ENCODE measurements around the gene FAM219A. TPM values are rescaled to one million over a fixed set of nuclear protein-coding genes. Genes with fewer than 3 reads are reported as not detected.
"Not testable (repeated sequence)": the region's sequence is repeated elsewhere in the genome, so short reads cannot be mapped to it uniquely, and the experiment has no call there.

The FAM219A gene
- total RNA-seq, 4 donors from 2014 or later: 12.6 to 19.7 (median 13.5) TPM

- intact Hi-C loops (cut with DNase I; ENCODE audit: low total_unique reads): no loop called here
- no peak overlapping the region for H3K4me3 ChIP-seq (ENCODE audit: low read depth, poor library complexity, severe bottlenecking)
- DNase-seq (ENCODE audit: low spot score in 2 of 2): peak in 1 of 2 donors; percentile 31
- WGBS, 2 donors: 93 to 94% methylated on average over 2 of the region's 2 CpGs
- TF ChIP-seq POLR2A (IDR thresholded peaks at IDR 0.05) (no peak), CTCF (IDR thresholded peaks at IDR 0.05) (no peak)
Observed at GRCh38 chr9:34366365-34366764, 92.0 kb downstream of the FAM219A start.

- 54 to 74% methylated on average over 2 of the region's 2 CpGs for WGBS, 2 donors
- intact Hi-C loops (cut with DNase I; ENCODE audit: low total_unique reads): no loop called here
- TF ChIP-seq CTCF (IDR thresholded peaks at IDR 0.05) (no peak), POLR2A (IDR thresholded peaks at IDR 0.05) (no peak)
- DNase-seq (ENCODE audit: low spot score in 2 of 2): no peak
- no peak overlapping the region for H3K4me3 ChIP-seq (ENCODE audit: low read depth, poor library complexity, severe bottlenecking)
Observed at GRCh38 chr9:34365282-34365681, 93.1 kb downstream of the FAM219A start.

GRCh38 chr9:34363619-34364351 lies 94.6 kb downstream of the FAM219A start:
- WGBS, 2 donors: 68 to 72% methylated on average over 13 of the region's 13 CpGs
- intact Hi-C loops (cut with DNase I; ENCODE audit: low total_unique reads): no loop called here
- H3K4me3 ChIP-seq (ENCODE audit: low read depth, poor library complexity, severe bottlenecking): no peak overlapping the region
- DNase-seq (ENCODE audit: low spot score in 2 of 2): peak in 1 of 2 donors; percentile 61
- TF ChIP-seq POLR2A (IDR thresholded peaks at IDR 0.05) (no peak), CTCF (IDR thresholded peaks at IDR 0.05) (no peak)

- TF ChIP-seq POLR2A (IDR thresholded peaks at IDR 0.05) (no peak), CTCF (IDR thresholded peaks at IDR 0.05) (no peak)
- 92 to 95% methylated on average over 4 of the region's 4 CpGs for WGBS, 2 donors
- peak in 1 of 2 donors; percentile 61 for DNase-seq (ENCODE audit: low spot score in 2 of 2)
- intact Hi-C loops (cut with DNase I; ENCODE audit: low total_unique reads): no loop called here
- H3K4me3 ChIP-seq (ENCODE audit: low read depth, poor library complexity, severe bottlenecking): no peak overlapping the region
Observed at GRCh38 chr9:34362614-34363214, 95.7 kb downstream of the FAM219A start.

- DNase-seq (ENCODE audit: low spot score in 2 of 2): peak in 1 of 2 donors; percentile 17
- 85 to 100% methylated on average over 1 of the region's 1 CpG for WGBS, 2 donors
- H3K4me3 ChIP-seq (ENCODE audit: low read depth, poor library complexity, severe bottlenecking); intact Hi-C loops (cut with DNase I; ENCODE audit: low total_unique reads): not testable (repeated sequence)
Observed at GRCh38 chr9:34352957-34353356, 105.4 kb downstream of the FAM219A start.

- WGBS, 2 donors: 85 to 87% methylated on average over 7 of the region's 7 CpGs
- H3K4me3 ChIP-seq (ENCODE audit: low read depth, poor library complexity, severe bottlenecking); intact Hi-C loops (cut with DNase I; ENCODE audit: low total_unique reads): not testable (repeated sequence)
- peak in 1 of 2 donors; percentile 23 for DNase-seq (ENCODE audit: low spot score in 2 of 2)
Observed at GRCh38 chr9:34352122-34352652, 106.2 kb downstream of the FAM219A start.

Data from lower leg skin (tissue), 4 donors.